NCI-H510A (cell line): Measurements from ENCODE around the gene SHLD2.
A peak's percentile ranks its signal among the peaks of the same experiment; 100 is the strongest.
"Not testable (repeated sequence)": the region's sequence is repeated elsewhere in the genome, so short reads cannot be mapped to it uniquely, and the experiment has no call there.

Experiments
- DNase-seq: peaks from one replicate; lab custom pipeline; 2025; lab: John Stamatoyannopoulos, UW

Gene SHLD2, protein sequence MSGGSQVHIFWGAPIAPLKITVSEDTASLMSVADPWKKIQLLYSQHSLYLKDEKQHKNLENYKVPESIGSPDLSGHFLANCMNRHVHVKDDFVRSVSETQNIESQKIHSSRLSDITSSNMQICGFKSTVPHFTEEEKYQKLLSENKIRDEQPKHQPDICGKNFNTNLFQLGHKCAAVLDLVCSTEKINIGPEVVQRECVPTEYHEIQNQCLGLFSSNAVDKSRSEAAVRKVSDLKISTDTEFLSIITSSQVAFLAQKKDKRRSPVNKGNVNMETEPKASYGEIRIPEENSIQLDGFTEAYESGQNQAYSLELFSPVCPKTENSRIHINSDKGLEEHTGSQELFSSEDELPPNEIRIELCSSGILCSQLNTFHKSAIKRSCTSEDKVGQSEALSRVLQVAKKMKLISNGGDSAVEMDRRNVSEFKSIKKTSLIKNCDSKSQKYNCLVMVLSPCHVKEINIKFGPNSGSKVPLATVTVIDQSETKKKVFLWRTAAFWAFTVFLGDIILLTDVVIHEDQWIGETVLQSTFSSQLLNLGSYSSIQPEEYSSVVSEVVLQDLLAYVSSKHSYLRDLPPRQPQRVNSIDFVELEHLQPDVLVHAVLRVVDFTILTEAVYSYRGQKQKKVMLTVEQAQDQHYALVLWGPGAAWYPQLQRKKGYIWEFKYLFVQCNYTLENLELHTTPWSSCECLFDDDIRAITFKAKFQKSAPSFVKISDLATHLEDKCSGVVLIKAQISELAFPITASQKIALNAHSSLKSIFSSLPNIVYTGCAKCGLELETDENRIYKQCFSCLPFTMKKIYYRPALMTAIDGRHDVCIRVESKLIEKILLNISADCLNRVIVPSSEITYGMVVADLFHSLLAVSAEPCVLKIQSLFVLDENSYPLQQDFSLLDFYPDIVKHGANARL

DNA sequence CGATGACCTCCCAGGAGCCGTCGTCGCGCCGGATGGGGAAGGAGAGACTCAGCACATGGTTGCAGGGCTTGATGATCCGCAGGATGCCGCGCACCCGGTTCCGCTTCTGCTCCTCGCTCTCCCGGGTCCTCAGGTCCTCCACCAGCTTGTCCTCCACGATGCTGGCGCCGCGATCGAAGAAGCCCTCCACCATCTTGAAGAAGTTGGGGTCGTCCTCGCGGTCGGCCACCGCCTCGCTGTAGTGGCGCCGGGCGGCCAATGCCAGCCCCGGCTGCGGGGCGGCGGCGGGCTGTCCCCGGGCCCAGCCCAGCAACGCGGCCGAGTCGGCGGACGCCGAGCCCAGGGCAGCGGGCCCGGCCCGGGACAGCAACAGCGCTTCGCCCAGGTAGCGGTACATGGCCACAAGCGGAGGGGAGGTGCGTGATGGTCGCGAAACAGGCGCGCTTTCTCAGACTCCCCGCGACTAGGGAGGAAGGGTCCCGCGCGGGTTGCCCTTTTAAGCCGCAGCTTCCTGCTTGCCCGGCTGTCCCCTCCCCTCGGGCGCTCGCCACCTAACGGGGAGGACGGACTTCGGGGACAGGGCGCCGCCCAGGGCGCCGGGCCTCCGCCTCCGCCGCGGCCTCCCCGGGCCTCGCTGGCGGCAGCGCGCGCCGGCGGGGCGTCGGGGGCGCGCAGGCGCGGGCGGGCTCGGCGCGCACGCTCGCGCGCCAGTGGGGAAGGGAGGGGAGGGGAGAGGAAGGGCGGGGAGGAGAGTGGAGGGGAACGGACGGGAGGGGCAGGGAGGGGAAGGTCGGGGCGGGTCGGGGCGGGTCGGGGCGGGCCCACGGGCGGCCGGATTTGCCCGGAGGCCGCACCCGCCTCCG is at the start of gene SHLD2, which contains the start of gene GLUD1:
TSS of gene SHLD2 (plus strand) at position 834 of the 863 bp plus-strand sequence. CDS start 56,149 bp downstream, outside the sequence.
TSS of gene GLUD1 (minus strand) at position 471 of the 863 bp plus-strand sequence. CDS start at position 397, 74 bp downstream.
- peak; percentile 82 for DNase-seq

DNA sequence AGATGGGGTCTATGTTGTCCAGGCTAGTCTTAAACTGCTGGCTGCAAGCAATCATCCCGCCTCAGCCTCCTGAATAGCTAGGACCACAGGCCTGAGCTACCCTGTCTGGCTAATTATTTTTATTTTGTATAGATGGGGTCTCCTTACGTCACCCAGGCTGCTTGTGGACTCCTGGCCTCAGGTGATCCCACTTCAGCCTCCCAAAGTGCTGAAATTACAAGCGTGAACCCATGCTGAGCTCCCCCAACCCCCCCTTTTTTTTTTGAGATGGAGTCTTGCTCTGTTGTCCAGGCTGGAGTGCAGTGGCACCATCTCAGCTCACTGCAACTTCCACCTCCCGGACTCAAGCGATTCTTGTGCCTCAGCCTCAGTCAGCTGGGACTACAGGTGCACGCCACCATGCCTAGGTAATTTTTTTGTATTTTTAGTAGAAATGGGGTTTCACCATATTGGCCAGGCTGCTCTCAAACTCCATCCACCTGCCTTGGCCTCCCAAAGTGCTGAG is 49.5 kb upstream of the SHLD2 start:
- no peak for DNase-seq

GRCh38 chr10:87053111-87053510 is 41.9 kb upstream of the SHLD2 start:
- no peak for DNase-seq

DNA sequence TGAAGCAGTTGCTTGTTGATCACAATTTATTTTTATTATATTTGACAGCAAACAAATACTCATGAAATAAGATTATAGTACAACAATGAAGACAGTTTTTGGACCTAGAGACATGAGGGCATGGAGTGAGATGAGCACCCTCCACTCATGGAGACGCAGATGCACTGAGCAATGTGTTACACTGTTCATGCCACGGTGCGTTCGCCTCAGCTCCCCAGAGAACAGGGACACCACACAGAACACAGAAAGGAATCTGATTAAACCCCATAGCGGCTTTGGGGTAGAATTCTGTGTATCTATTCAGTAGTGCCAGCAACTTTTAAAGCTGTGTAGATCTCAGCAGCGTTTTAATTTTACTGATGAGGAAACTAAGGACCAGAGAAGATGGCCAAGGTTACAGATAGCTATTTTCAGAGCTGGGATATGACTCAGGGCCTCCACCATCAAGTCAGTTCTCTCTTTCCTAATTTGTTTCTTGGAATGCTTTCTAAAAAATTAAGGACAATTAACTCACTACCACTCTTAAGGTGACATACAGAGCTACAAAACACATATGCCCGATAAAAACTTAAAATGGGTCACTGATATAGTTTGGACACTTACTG is 41.3 kb upstream of the SHLD2 start:
- DNase-seq: no peak

- DNase-seq: no peak
These were observed 40.4 kb upstream of the SHLD2 start for GRCh38 chr10:87054373-87055295.

DNA sequence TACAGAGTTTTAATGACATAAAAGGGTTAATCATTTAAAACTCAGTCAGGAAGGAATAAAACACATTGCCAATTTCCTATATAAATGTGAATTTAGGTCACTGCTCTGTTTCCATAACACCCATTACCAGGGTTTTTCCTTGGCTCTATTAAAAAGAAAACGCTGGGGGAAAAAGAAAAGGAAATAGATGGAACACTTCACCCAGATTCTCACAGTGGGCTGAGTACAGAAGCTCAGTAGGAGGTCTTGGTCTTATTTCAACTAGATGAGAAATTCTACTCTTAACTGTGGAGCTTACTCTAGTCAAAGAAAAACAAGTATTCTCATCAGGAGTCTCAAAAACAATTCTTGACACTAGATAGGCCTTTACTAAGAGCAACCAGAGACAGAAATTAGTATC is 36.8 kb upstream of the SHLD2 start:
- DNase-seq: no peak

GRCh38 chr10:87059401-87059800 is 35.6 kb upstream of the SHLD2 start:
- no peak for DNase-seq

- DNase-seq: no peak
These were observed 34.6 kb upstream of the SHLD2 start for GRCh38 chr10:87060280-87060928.

DNA sequence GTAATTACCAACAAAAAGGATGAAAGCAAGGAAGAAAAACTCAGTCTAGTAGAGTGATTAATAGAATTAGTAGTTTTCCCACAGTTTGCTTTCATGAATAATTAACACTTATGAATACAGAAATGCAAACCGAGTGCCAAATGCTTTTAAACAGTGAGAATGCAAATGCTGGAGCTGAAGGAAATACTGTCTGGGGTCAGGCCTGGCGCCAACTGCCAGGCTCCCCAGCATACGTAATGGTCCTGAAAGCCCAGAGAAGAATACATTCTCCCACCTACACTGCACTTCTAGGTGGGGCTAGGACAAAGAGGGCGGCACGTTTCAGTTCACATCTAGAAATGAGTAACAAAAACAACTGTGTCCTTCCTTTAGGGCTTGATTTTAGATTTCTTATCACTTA is 30.4 kb upstream of the SHLD2 start:
- no peak for DNase-seq

DNA sequence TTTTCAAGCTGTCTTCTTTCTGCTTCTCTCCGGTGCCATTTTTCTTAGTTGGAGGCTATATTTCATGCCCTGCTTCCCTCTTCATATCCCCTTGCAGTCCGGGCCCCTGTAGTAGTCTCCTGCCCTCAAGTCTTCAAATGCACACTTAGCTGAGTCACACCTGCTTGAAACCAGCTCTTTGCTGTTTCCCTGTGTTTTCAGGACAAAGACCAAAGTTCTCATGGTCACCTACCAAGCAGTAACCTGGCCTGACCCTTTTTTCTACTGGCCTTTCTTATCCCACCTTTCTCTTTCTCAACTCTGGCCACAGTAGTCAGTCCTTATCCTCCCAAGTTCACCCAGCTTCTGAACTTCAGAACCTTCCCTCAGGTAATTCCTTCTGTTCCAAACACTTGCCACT is 28.8 kb upstream of the SHLD2 start:
- DNase-seq: no peak

- no peak for DNase-seq
These were observed 28.1 kb upstream of the SHLD2 start for GRCh38 chr10:87066865-87067264.

GRCh38 chr10:87068281-87068680 is 26.7 kb upstream of the SHLD2 start:
- no peak for DNase-seq

DNA sequence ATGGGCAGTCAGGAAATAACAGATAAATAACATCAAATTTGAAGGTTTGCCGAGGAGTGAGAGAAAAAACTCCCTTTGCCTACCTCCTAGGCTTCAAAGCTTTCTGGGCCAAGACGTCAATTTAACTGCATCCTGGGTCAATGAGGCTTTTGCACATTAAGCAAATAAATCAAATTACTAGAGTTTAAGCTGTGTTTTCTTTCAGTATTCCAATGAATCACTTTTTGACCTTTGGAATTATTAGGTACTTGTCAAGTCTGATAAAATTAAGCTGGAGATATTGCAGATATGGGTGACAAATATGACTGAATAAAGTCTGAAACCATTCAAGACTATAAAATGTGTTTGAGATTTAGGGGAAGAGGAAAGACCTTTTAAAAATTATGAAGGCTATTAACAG is 22.6 kb upstream of the SHLD2 start:
- DNase-seq: no peak

DNA sequence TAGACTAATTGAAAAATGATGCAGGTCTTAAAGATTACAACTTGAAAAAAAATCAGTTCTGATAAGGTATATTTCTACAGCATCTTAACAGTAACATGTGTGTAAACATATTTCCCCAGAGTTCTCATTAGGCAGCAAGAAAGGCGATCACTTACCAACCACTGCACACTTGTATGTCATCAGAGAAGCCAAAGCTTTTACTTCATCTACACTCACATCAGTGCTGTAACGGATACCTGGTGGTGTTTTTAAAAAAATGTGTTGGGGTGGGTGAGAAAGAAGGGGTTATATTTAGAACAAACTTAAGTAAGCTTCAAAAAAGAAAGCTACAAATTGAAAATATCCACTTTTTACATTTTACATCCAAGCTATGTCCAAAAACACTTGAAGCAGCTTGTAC is 18.6 kb upstream of the SHLD2 start:
- DNase-seq: not testable (repeated sequence)

DNA sequence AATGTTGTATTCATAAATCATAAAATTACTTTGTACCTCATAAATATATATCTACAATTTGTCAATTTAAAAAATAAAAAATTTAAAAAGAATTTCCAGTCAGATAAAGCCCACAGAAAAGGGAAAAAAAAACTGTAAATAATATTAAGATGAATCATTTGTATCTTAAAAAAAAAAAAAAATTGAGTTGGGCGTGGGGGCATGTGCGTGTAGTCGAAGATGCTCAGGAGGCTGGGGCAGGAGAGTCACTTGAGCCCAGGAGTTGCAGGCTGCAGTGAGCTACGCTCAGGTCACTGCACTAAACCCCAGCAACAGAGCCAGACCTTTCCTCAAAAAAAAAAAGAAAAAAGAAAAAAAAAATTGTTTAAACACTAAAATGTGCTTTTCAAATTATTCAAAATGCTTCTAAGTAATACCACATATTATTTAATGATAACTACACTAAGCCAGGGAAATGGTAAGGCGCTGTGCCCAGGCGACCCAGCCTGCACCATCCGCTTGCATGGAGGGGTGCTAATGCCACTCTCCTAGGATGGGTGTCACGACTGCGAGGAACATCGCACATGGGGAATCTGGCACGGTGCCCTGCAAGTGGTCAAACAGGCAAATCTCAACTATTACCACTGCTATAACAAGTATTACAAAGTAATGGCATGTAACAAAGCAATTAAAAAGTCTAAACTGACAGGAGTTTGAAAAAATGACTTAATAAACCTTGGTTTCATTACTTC is 15.7 kb upstream of the SHLD2 start:
- no peak for DNase-seq

GRCh38 chr10:87080621-87081020 is 14.4 kb upstream of the SHLD2 start:
- not testable (repeated sequence) for DNase-seq

- DNase-seq: not testable (repeated sequence)
These were observed 13.4 kb upstream of the SHLD2 start for GRCh38 chr10:87081574-87081973.

DNA sequence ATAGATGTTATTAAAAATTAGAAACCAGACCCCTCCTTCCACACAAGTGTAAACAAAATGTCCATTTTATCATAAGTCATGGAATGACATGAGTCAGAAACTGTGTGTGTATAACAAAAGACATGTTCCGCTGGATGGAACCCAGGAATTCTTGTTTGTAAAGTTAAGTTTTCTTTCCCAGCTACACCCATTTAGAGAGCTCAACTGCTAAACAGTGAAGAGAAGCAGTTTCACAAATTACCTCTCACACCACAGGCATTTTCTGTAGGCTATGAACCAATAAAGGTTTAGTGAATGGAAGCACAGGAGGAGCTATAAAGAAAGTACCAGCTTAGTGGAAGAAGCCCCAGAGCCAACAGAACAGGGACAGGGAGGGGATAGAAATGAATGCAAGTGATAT is 12.8 kb upstream of the SHLD2 start:
- DNase-seq: not testable (repeated sequence)
